ENCODE results near the gene ACSF3. TPM values are rescaled to one million over a fixed set of nuclear protein-coding genes. Genes with fewer than 3 reads are reported as not detected.

The ACSF3 gene
- total and polyA plus RNA-seq, 7 donors: 13.4 to 26.5 (median 16.2) TPM

- Histone ChIP-seq H3K4me3 (peak overlapping the region; percentile 34), H3K27ac (no peak overlapping the region), H3K4me1 (no peaks in the 10 kb centered on the region), H3K36me3 (ENCODE audit: insufficient read depth in 1 of 2, low read depth in 1 of 2) (no peaks in the 10 kb centered on the region), H3K9me3 (no peaks in the 10 kb centered on the region), H3K27me3 (ENCODE audit: insufficient read depth in 3 of 3, low read length in 2 of 3) (peaks cover 0 to 94% (median 24%) of the 10 kb centered on the region in 3 donors)
- no peak for ATAC-seq
- DNase-seq: no peak
- no peak for TF ChIP-seq CTCF (IDR thresholded peaks at IDR 0.05)
- intact Hi-C loops (cut with DNase I): no loop called here
- 31 to 44% (median 39%) methylated on average over 45 to 46 of the region's 46 CpGs for WGBS, 3 donors
Observed at GRCh38 chr16:89052191-89052889, 41.3 kb upstream of the ACSF3 start.

GRCh38 chr16:89052890-89053724 is 40.5 kb upstream of the ACSF3 start:
- Histone ChIP-seq H3K4me3 (peak overlapping the region; percentile 34), H3K27ac (no peak overlapping the region), H3K9me3 (no peaks in the 10 kb centered on the region), H3K36me3 (ENCODE audit: insufficient read depth in 1 of 2, low read depth in 1 of 2) (no peaks in the 10 kb centered on the region), H3K27me3 (ENCODE audit: insufficient read depth in 3 of 3, low read length in 2 of 3) (peaks cover 0 to 91% (median 22%) of the 10 kb centered on the region in 3 donors), H3K4me1 (no peaks in the 10 kb centered on the region)
- intact Hi-C loops (cut with DNase I): no loop called here
- no peak for DNase-seq
- no peak for TF ChIP-seq CTCF (IDR thresholded peaks at IDR 0.05)
- ATAC-seq: peak in 1 of 4 donors; percentile 46
- 34 to 49% (median 35%) methylated on average over 42 to 48 of the region's 48 CpGs for WGBS, 3 donors

- no peak for TF ChIP-seq CTCF (IDR thresholded peaks at IDR 0.05)
- Histone ChIP-seq H3K27ac (no peak overlapping the region), H3K36me3 (ENCODE audit: insufficient read depth in 1 of 2, low read depth in 1 of 2) (no peaks in the 10 kb centered on the region), H3K9me3 (no peaks in the 10 kb centered on the region), H3K27me3 (ENCODE audit: insufficient read depth in 3 of 3, low read length in 2 of 3) (peaks cover 0 to 89% (median 22%) of the 10 kb centered on the region in 3 donors), H3K4me3 (no peak overlapping the region), H3K4me1 (no peaks in the 10 kb centered on the region)
- 82 to 95% (median 91%) methylated on average over 10 to 16 of the region's 16 CpGs for WGBS, 3 donors
- intact Hi-C loops (cut with DNase I): no loop called here
- ATAC-seq (peak in 1 of 4 donors; percentile 10), DNase-seq (no peak)
Observed at GRCh38 chr16:89053725-89054029, 40.0 kb upstream of the ACSF3 start.

GRCh38 chr16:89054261-89054661 is 39.4 kb upstream of the ACSF3 start:
- Histone ChIP-seq H3K27me3 (ENCODE audit: insufficient read depth in 3 of 3, low read length in 2 of 3) (peaks cover 0 to 87% (median 18%) of the 10 kb centered on the region in 3 donors), H3K9me3 (no peaks in the 10 kb centered on the region), H3K27ac (no peak overlapping the region), H3K36me3 (ENCODE audit: insufficient read depth in 1 of 2, low read depth in 1 of 2) (no peaks in the 10 kb centered on the region), H3K4me1 (no peaks in the 10 kb centered on the region), H3K4me3 (no peak overlapping the region)
- ATAC-seq: no peak
- TF ChIP-seq CTCF (IDR thresholded peaks at IDR 0.05): no peak
- intact Hi-C loops (cut with DNase I): no loop called here
- DNase-seq: no peak
- 67 to 71% (median 68%) methylated on average over 13 to 15 of the region's 15 CpGs for WGBS, 3 donors
